ENCODE measurements around the gene SDHA.

- no peak for TF ChIP-seq CTCF (IDR thresholded peaks at IDR 0.05)
- no peak for TF ChIP-seq ZFX (IDR thresholded peaks at IDR 0.05; ENCODE audit: borderline replicate concordance)
Observed at GRCh38 chr5:234450-234849, 16.3 kb downstream of the SDHA start.

All from 22Rv1 (cell line).